Neural cell (in vitro differentiated cells): ENCODE data around the gene TMEM63B. TPM values are rescaled to one million over a fixed set of nuclear protein-coding genes. Genes with fewer than 3 reads are reported as not detected.

Experiments
- H2AFZ ChIP-seq: fragments of 200-600, 300-800 bp; sonication (generic), shearing (Covaris generic); 2 replicates; pipeline ENCODE4 v1.6.0; 2014; ENCODE audit warnings: low read depth, mild to moderate bottlenecking, antibody characterized with exemption, low read length, moderate library complexity
- H3F3A ChIP-seq: fragments of 200-600 bp; shearing (Covaris generic); 2 replicates; pipeline ENCODE4 v1.6.1; 2016; ENCODE audit warnings: mild to moderate bottlenecking, moderate library complexity, mixed read lengths, antibody characterized with exemption, low read length; ENCODE audit not compliant: insufficient read depth, poor library complexity, severe bottlenecking
- H3K27ac ChIP-seq: fragments of 200-600, 300-800 bp; sonication (generic), shearing (Covaris generic); 2 replicates; pipeline ENCODE4 v1.5.1; 2014; ENCODE audit warnings: mild to moderate bottlenecking, low read length, moderate library complexity
- H3K27me3 ChIP-seq: fragments of 300-800, 200-600 bp; sonication (generic), shearing (Covaris generic); 2 replicates; pipeline ENCODE4 v1.6.0; 2014; ENCODE audit warnings: mild to moderate bottlenecking, low read depth, low read length, moderate library complexity; ENCODE audit not compliant: insufficient read depth
- H3K36me3 ChIP-seq: fragments of 300-800, 200-600 bp; sonication (generic), shearing (Covaris generic); 2 replicates; pipeline ENCODE4 v1.5.1; 2014; ENCODE audit warnings: mild to moderate bottlenecking, antibody characterized with exemption, low read length, moderate library complexity; ENCODE audit not compliant: insufficient read depth
- H3K4me2 ChIP-seq: fragments of 300-800, 200-600 bp; sonication (generic), shearing (Covaris generic); 2 replicates; pipeline ENCODE4 v1.6.0; 2014; ENCODE audit warnings: mild to moderate bottlenecking, low read length
- H3K4me3 ChIP-seq: fragments of 300-800, 200-600 bp; sonication (generic), shearing (Covaris generic); 2 replicates; pipeline ENCODE4 v1.5.1; 2014; ENCODE audit warnings: mild to moderate bottlenecking, low read length, moderate library complexity
- H3K79me2 ChIP-seq: fragments of 200-600 bp; shearing (Covaris generic); replicated peaks from 2 replicates; pipeline ENCODE4 v1.6.0; 2014; ENCODE audit warnings: mild to moderate bottlenecking, low read length, moderate library complexity; ENCODE audit not compliant: insufficient read depth
- H3K9ac ChIP-seq: fragments of 300-800, 200-600 bp; sonication (generic), shearing (Covaris generic); 2 replicates; pipeline ENCODE4 v1.6.1; 2016; ENCODE audit warnings: mild to moderate bottlenecking, low read length, mixed read lengths
- H3K9me2 ChIP-seq: fragments of 200-600 bp; shearing (Covaris generic); 2 replicates; pipeline ENCODE4 v1.6.1; 2016; ENCODE audit warnings: mild to moderate bottlenecking, low read length, mixed read lengths; ENCODE audit not compliant: insufficient read depth
- H3K9me3 ChIP-seq: fragments of 200-600, 300-800 bp; sonication (generic), shearing (Covaris generic); 2 replicates; pipeline ENCODE4 v1.6.1; 2016; ENCODE audit warnings: mild to moderate bottlenecking, mixed run types, low read length, moderate library complexity, mixed read lengths
- H4K20me1 ChIP-seq: fragments of 200-600 bp; shearing (Covaris generic); 2 replicates; pipeline ENCODE4 v1.6.1; 2016; ENCODE audit warnings: mild to moderate bottlenecking, mixed run types; ENCODE audit not compliant: insufficient read depth
- EP300 ChIP-seq: fragments of 450-650 bp; conservative IDR thresholded peaks from 2 replicates; pipeline ENCODE4 v1.6.1; 2014; ENCODE audit warnings: antibody characterized with exemption, mild to moderate bottlenecking, moderate library complexity; ENCODE audit not compliant: poor library complexity, severe bottlenecking
- EZH2 ChIP-seq: fragments of 200-600, 300-800 bp; shearing (Covaris generic), sonication (generic); IDR thresholded peaks from 2 replicates; pipeline ENCODE4 v1.6.1; 2014; ENCODE audit warnings: antibody characterized with exemption, low read length, borderline replicate concordance, mild to moderate bottlenecking; ENCODE audit not compliant: insufficient read depth, poor library complexity, severe bottlenecking
- MXI1 ChIP-seq: fragments of 450-650 bp; conservative IDR thresholded peaks from 2 replicates; pipeline ENCODE4 v1.6.1; 2014; ENCODE audit warnings: antibody characterized with exemption, mild to moderate bottlenecking; ENCODE audit not compliant: poor library complexity, severe bottlenecking
- POLR2AphosphoS5 ChIP-seq: IDR thresholded peaks from 2 replicates; pipeline ENCODE4 v1.6.1; 2012
- RAD21 ChIP-seq: fragments of 450-650 bp; conservative IDR thresholded peaks from 2 replicates; pipeline ENCODE4 v1.6.1; 2014; ENCODE audit warnings: antibody characterized with exemption, mild to moderate bottlenecking, moderate library complexity
- SMC3 ChIP-seq: fragments of 450-650 bp; conservative IDR thresholded peaks from 2 replicates; pipeline ENCODE4 v1.6.1; 2014; ENCODE audit warnings: antibody characterized with exemption, mild to moderate bottlenecking, moderate library complexity; ENCODE audit not compliant: poor library complexity
- TAF1 ChIP-seq: IDR thresholded peaks from 2 replicates; pipeline ENCODE4 v1.6.1; 2012; ENCODE audit warnings: low read depth
- polyA plus RNA-seq: library from polyadenylated mRNA; depleted of rRNA; stranded (reverse); fragments of >200 nt; gene quantifications from 2 replicates; pipeline ENCODE4 v1.2.3, GENCODE V29; 2014
- TF ChIP-seq, protein P1 (sequence below): fragments of 450-650 bp; IDR thresholded peaks from 2 replicates; pipeline ENCODE4 v1.5.1; 2014; ENCODE audit warnings: antibody characterized with exemption, mild to moderate bottlenecking, moderate library complexity; ENCODE audit not compliant: poor library complexity, severe bottlenecking
- TF ChIP-seq, protein P2 (sequence below): IDR thresholded peaks from 2 replicates; pipeline ENCODE4 v1.6.1; 2012; ENCODE audit warnings: borderline replicate concordance

Gene TMEM63B
- polyA plus RNA-seq, 1 donor from 2014 or later = 49.9 TPM

DNA sequence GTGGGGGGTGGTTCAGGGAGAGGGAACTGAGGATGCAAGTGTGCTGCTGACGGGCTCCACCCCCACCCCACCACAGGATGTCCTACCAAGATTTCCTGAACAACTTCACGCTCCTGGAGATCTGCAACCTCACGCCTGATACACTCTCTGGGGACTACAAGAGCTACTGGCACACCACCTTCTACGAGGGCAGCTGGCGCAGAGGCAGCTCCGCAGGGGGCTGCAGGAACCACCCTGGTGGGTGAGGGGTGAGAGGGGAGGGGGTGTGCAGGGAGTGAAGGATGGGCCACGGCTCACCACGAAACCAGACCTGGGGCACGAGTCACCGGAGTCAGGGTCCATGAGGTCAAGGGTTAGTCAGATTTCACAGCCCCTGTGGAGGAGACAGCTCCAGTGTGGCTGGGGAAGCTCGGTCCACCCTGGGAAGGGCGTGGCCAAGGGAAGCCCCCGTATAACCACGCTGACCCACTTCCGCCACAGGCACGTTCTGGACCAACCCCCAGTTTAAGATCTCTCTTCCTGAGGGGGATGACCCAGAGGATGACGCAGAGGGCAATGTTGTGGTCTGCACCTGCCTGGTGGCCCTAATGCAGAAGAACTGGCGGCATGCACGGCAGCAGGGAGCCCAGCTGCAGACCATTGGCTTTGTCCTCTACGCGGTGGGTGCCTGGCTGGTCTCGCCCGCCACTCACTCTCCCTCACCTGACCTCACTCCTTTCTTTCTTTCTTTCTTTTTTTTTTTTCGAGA lies 49.6 kb downstream of the TMEM63B start:
- H3K27me3 ChIP-seq = no peaks in the 10 kb centered on the region
- H3K9ac ChIP-seq = no peak overlapping the region
- no peaks in the 10 kb centered on the region for H3K79me2 ChIP-seq
- no peak overlapping the region for H2AFZ ChIP-seq
- H3K4me2 ChIP-seq = no peak overlapping the region
- H4K20me1 ChIP-seq = no peaks in the 10 kb centered on the region
- H3F3A ChIP-seq = no peaks in the 10 kb centered on the region
- no peaks in the 10 kb centered on the region for H3K9me3 ChIP-seq
- H3K36me3 ChIP-seq = no peaks in the 10 kb centered on the region
- TF ChIP-seq EZH2 = no peak
- no peak for TF ChIP-seq SMC3
- no peak for TF ChIP-seq RAD21
- TF ChIP-seq POLR2AphosphoS5 = no peak
- TF ChIP-seq, protein P1, sequence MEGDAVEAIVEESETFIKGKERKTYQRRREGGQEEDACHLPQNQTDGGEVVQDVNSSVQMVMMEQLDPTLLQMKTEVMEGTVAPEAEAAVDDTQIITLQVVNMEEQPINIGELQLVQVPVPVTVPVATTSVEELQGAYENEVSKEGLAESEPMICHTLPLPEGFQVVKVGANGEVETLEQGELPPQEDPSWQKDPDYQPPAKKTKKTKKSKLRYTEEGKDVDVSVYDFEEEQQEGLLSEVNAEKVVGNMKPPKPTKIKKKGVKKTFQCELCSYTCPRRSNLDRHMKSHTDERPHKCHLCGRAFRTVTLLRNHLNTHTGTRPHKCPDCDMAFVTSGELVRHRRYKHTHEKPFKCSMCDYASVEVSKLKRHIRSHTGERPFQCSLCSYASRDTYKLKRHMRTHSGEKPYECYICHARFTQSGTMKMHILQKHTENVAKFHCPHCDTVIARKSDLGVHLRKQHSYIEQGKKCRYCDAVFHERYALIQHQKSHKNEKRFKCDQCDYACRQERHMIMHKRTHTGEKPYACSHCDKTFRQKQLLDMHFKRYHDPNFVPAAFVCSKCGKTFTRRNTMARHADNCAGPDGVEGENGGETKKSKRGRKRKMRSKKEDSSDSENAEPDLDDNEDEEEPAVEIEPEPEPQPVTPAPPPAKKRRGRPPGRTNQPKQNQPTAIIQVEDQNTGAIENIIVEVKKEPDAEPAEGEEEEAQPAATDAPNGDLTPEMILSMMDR = no peak
- no peak for TF ChIP-seq TAF1
- TF ChIP-seq, protein P2, sequence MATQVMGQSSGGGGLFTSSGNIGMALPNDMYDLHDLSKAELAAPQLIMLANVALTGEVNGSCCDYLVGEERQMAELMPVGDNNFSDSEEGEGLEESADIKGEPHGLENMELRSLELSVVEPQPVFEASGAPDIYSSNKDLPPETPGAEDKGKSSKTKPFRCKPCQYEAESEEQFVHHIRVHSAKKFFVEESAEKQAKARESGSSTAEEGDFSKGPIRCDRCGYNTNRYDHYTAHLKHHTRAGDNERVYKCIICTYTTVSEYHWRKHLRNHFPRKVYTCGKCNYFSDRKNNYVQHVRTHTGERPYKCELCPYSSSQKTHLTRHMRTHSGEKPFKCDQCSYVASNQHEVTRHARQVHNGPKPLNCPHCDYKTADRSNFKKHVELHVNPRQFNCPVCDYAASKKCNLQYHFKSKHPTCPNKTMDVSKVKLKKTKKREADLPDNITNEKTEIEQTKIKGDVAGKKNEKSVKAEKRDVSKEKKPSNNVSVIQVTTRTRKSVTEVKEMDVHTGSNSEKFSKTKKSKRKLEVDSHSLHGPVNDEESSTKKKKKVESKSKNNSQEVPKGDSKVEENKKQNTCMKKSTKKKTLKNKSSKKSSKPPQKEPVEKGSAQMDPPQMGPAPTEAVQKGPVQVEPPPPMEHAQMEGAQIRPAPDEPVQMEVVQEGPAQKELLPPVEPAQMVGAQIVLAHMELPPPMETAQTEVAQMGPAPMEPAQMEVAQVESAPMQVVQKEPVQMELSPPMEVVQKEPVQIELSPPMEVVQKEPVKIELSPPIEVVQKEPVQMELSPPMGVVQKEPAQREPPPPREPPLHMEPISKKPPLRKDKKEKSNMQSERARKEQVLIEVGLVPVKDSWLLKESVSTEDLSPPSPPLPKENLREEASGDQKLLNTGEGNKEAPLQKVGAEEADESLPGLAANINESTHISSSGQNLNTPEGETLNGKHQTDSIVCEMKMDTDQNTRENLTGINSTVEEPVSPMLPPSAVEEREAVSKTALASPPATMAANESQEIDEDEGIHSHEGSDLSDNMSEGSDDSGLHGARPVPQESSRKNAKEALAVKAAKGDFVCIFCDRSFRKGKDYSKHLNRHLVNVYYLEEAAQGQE = no peak
- no peak overlapping the region for H3K4me3 ChIP-seq
- H3K9me2 ChIP-seq = no peaks in the 10 kb centered on the region
- no peak overlapping the region for H3K27ac ChIP-seq

DNA sequence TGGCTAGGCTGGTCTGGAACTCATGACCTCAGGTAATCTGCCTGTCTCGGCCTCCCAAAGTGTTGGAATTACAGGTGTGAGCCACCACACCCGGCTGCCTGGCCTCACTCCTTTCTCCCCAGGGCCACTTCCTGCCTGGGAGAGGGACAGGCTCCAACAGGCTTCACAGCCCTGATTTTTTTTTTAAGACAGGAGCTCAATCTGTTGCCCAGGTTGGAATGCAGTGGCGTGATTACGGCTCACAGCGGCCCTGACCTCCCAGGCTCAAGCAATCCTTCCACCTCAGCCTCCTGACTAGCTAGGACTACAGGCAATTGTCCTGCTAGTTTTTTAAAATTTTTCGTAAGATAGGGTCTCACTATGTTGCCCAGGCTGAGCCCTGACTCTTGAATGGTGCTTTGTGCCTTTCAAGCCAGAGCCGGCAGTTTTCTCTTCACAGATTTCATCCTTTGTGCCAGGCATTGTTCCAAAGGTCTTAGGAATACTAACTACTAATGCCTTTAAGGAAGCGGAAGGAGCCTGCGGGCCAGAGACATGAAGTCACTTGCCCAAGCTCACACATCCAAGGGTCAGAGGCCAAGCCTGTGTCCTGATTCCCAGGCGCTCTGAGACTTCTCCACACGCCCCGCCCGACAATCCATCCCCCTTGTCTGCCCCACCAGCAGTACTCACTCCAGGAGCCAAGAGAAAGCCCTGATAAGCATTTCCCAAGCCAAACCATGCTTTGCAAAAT lies 50.5 kb downstream of the TMEM63B start:
- Histone ChIP-seq H3K27ac (no peak overlapping the region), H3K9ac (no peak overlapping the region), H3K79me2 (no peaks in the 10 kb centered on the region), H3F3A (no peaks in the 10 kb centered on the region), H3K4me2 (no peak overlapping the region), H2AFZ (no peak overlapping the region), H3K9me2 (no peaks in the 10 kb centered on the region), H4K20me1 (no peaks in the 10 kb centered on the region), H3K27me3 (no peaks in the 10 kb centered on the region), H3K9me3 (no peaks in the 10 kb centered on the region), H3K36me3 (no peaks in the 10 kb centered on the region), H3K4me3 (no peak overlapping the region)
- no peak for TF ChIP-seq SMC3
- no peak for TF ChIP-seq MXI1
- TF ChIP-seq RAD21 = no peak
- TF ChIP-seq, protein P1 = no peak
- TF ChIP-seq, protein P2 = no peak
- TF ChIP-seq TAF1 = no peak
- no peak for TF ChIP-seq EZH2
- TF ChIP-seq EP300 = no peak
- TF ChIP-seq POLR2AphosphoS5 = no peak
